Measurements from ENCODE around the gene CDKAL1. TPM values are rescaled to one million over a fixed set of nuclear protein-coding genes. Genes with fewer than 3 reads are reported as not detected.

CDKAL1 gene
- total and polyA plus RNA-seq, 2 donors from 2014 or later: 4.6 to 20.2 TPM

DNA sequence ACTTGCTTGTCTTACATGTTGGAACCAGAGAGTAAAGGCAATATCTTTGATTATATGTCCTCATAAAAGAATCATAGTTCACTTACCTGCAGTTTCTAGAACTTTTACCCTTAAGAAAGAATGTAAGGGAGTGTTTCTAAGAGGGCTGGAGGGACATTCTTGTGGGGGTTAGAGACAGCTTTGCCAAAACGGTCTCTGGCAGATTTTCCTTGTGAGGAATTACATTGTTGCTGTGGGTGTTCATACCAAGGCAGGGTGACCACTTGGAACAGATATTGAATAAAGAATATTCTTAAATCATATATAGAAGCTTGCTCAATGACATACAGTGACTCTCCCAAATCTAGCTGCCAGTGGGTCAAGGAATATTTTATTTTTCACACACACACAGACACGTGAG, 541.7 kb downstream of the CDKAL1 start:
- Histone ChIP-seq H3K27me3 (ENCODE audit: control insufficient read depth, insufficient read depth, low read length) (no peaks in the 10 kb centered on the region), H3K4me1 (ENCODE audit: control insufficient read depth in 2 of 3, insufficient read depth in 2 of 3, low read depth in 1 of 3, low read length in 3 of 3) (no peaks in the 10 kb centered on the region), H3K36me3 (ENCODE audit: control insufficient read depth in 2 of 3, insufficient read depth in 3 of 3, low read length in 3 of 3) (no peaks in the 10 kb centered on the region), H3K9ac (ENCODE audit: low read length in 3 of 3) (no peak overlapping the region), H3K9me3 (ENCODE audit: control insufficient read depth in 2 of 3, insufficient read depth in 1 of 3, low read length in 3 of 3) (peaks cover 0 to 7% (median 0%) of the 10 kb centered on the region in 3 donors), H3K4me3 (ENCODE audit: low read length in 3 of 3) (no peak overlapping the region), H3K27ac (ENCODE audit: low read depth in 2 of 2, low read length in 2 of 2) (no peak overlapping the region)
- no peak for DNase-seq
- intact Hi-C loops (cut with DNase I): no loop called here
- no peak for TF ChIP-seq CTCF (IDR thresholded peaks at IDR 0.05; ENCODE audit: borderline replicate concordance, extremely low read depth, insufficient read depth)
- no peak for FAIRE-seq

DNA sequence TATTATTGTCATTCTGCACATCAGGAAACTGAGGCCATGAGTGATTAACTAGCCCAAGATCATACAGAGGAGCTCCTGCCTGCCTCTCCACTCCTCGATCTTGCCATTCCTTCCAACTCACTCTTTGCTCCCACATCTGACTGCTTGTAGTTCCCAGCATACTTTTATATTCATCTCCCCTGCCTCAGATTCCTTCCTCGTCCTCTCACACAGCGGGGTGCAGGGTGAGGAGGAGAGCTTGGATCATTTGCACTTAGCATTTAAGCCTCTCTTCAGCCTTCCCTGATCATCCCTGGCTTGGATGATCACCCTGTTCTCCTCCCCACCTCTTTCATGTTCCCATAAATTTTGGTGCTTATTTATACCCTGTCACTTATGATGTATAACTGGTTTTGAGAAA, 544.2 kb downstream of the CDKAL1 start:
- Histone ChIP-seq H3K36me3 (ENCODE audit: control insufficient read depth in 2 of 3, insufficient read depth in 3 of 3, low read length in 3 of 3) (no peaks in the 10 kb centered on the region), H3K9ac (ENCODE audit: low read length in 3 of 3) (no peak overlapping the region), H3K27ac (ENCODE audit: low read depth in 2 of 2, low read length in 2 of 2) (no peak overlapping the region), H3K27me3 (ENCODE audit: control insufficient read depth, insufficient read depth, low read length) (no peaks in the 10 kb centered on the region), H3K4me1 (ENCODE audit: control insufficient read depth in 2 of 3, insufficient read depth in 2 of 3, low read depth in 1 of 3, low read length in 3 of 3) (no peaks in the 10 kb centered on the region), H3K4me3 (ENCODE audit: low read length in 3 of 3) (no peak overlapping the region), H3K9me3 (ENCODE audit: control insufficient read depth in 2 of 3, insufficient read depth in 1 of 3, low read length in 3 of 3) (peaks cover 0 to under 1% (median 0%) of the 10 kb centered on the region in 3 donors)
- TF ChIP-seq CTCF (IDR thresholded peaks at IDR 0.05; ENCODE audit: borderline replicate concordance, extremely low read depth, insufficient read depth): no peak
- no peak for FAIRE-seq
- intact Hi-C loops (cut with DNase I): no loop called here
- no peak for DNase-seq

- H3K36me3 ChIP-seq (ENCODE audit: control insufficient read depth in 2 of 3, insufficient read depth in 3 of 3, low read length in 3 of 3): no peaks in the 10 kb centered on the region
- H3K27ac ChIP-seq (ENCODE audit: low read depth in 2 of 2, low read length in 2 of 2): no peak overlapping the region
- H3K4me1 ChIP-seq (ENCODE audit: control insufficient read depth in 2 of 3, insufficient read depth in 2 of 3, low read depth in 1 of 3, low read length in 3 of 3): no peaks in the 10 kb centered on the region
- TF ChIP-seq CTCF (IDR thresholded peaks at IDR 0.05; ENCODE audit: borderline replicate concordance, extremely low read depth, insufficient read depth): no peak
- no peak overlapping the region for H3K9ac ChIP-seq (ENCODE audit: low read length in 3 of 3)
- no peak for FAIRE-seq
- H3K4me3 ChIP-seq (ENCODE audit: low read length in 3 of 3): no peak overlapping the region
- intact Hi-C loops (cut with DNase I): no loop called here
- peak in 2 of 5 donors; percentile 28 to 35 for DNase-seq
- H3K27me3 ChIP-seq (ENCODE audit: control insufficient read depth, insufficient read depth, low read length): no peaks in the 10 kb centered on the region
- no peaks in the 10 kb centered on the region for H3K9me3 ChIP-seq (ENCODE audit: control insufficient read depth in 2 of 3, insufficient read depth in 1 of 3, low read length in 3 of 3)
Measured at GRCh38 chr6:21079468-21080048, 545.3 kb downstream of the CDKAL1 start.

GRCh38 chr6:21080221-21080620, 546.0 kb downstream of the CDKAL1 start:
- Histone ChIP-seq H3K9ac (ENCODE audit: low read length in 3 of 3) (no peak overlapping the region), H3K36me3 (ENCODE audit: control insufficient read depth in 2 of 3, insufficient read depth in 3 of 3, low read length in 3 of 3) (no peaks in the 10 kb centered on the region), H3K27ac (ENCODE audit: low read depth in 2 of 2, low read length in 2 of 2) (no peak overlapping the region), H3K27me3 (ENCODE audit: control insufficient read depth, insufficient read depth, low read length) (no peaks in the 10 kb centered on the region), H3K9me3 (ENCODE audit: control insufficient read depth in 2 of 3, insufficient read depth in 1 of 3, low read length in 3 of 3) (no peaks in the 10 kb centered on the region), H3K4me1 (ENCODE audit: control insufficient read depth in 2 of 3, insufficient read depth in 2 of 3, low read depth in 1 of 3, low read length in 3 of 3) (no peaks in the 10 kb centered on the region), H3K4me3 (ENCODE audit: low read length in 3 of 3) (no peak overlapping the region)
- no peak for TF ChIP-seq CTCF (IDR thresholded peaks at IDR 0.05; ENCODE audit: borderline replicate concordance, extremely low read depth, insufficient read depth)
- DNase-seq (no peak), FAIRE-seq (no peak)
- intact Hi-C loops (cut with DNase I): no loop called here

Measured in kidney (tissue), 14 donors.